C4-2B (cell line): ENCODE measurements around the gene PFN4.
"Not testable (repeated sequence)": the region's sequence is repeated elsewhere in the genome, so short reads cannot be mapped to it uniquely, and the experiment has no call there.

Experiments used
- CTCF ChIP-seq: fragments of 450-650 bp; conservative IDR thresholded peaks from 2 replicates; pipeline ENCODE4 v1.5.1; 2017; ENCODE audit warnings: mild to moderate bottlenecking
- ZFX ChIP-seq: fragments of 450-650 bp; IDR thresholded peaks from 2 replicates; pipeline ENCODE4 v1.6.1; 2017

GRCh38 chr2:24093270-24093669 lies 29.9 kb downstream of the PFN4 start:
- TF ChIP-seq CTCF, ZFX: not testable (repeated sequence)
